ENCODE measurements around the gene AGPAT2.

Gene AGPAT2

DNA sequence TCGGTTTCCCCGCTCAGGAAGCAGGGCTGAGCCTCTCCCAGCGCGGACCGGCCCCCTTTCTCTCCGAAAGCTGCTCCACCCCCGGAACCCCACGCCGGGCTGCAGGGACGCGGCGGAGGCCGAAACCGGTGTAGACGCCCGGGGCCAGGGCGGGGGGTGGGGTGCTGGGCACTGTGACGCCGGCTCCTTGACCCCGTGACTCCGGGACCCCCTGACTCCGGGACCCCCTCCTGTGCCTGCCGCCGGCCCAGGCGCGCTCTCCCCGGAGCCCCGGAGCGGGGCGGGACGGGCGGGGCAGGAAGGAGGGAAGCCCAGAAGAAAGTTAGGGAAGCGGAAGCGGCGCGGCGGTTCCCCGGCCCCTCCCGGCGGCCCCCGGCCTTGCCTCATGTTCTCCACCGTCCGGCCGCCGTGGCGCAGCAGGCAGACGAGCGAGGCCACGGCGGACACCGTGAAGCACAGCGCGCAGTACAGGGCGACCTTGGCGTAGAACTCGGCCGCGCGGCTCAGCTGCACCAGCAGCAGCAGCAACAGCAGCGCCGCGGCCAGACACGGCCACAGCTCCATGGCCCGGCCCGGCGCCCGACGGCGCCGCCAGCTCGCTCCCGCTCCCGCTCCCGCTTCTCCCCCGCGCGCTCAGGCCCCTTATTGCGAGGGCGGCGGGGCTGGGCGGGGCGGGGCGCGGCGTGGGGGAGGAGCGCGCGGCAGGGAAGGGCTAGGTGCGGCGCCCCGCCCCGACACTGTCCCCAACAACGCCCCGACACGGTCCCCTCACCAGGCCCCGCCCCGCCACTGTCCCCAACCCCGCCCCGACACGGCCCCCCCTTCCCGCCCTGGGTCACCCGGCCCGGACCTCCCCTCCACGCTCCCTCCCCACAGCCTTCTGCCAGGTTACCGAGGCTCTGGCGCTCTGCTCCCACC lies at the start of gene AGPAT2:
Gene AGPAT2 (minus strand): TSS at position 664 of the 918 bp plus-strand sequence. CDS start 100 bp downstream, at position 564.
- DNase-seq, result peak in 15 of 58 donors; percentile 13 to 68 (median 33)

DNA sequence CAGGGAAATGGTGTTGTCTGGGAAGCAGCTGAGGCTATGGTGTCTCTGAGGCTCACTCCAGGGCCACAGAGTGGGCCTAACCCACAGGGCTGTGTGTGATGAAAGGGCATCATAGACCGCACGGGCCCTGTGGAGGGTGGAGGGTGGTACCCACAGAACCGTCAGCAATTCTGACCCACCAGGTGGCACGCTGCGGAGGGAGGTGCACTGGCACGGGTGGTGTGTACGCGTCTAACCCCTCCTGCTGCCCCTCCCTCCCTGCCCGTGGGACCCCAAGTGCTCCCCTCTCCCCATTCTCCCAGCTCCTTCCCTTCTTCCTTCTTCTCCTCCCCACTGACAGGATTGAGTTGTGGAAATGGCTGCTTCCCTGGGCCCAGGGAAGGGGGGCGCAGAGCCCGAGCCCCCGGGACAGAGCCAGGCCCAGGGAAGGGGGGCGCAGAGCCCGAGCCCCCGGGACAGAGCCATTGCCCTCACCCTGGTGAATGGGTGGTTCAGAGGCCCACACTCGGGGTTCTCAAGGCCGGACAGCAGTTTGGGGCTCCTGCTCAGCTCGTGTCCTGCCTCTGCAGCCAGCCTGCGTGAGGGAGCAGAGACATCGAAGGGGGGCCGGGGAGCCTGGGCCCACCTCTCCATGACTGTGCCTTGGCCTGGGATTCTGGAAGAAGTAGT lies 48.7 kb upstream of the AGPAT2 start:
- no peak for DNase-seq

GRCh38 chr9:136734837-136735496 lies 47.7 kb upstream of the AGPAT2 start:
- no peak for DNase-seq

- DNase-seq, result no peak
These were observed 46.4 kb upstream of the AGPAT2 start for GRCh38 chr9:136733611-136734010.

GRCh38 chr9:136732444-136733178 lies 45.4 kb upstream of the AGPAT2 start:
- no peak for DNase-seq

- no peak for DNase-seq
These were observed 42.7 kb upstream of the AGPAT2 start for GRCh38 chr9:136729926-136730325.

DNA sequence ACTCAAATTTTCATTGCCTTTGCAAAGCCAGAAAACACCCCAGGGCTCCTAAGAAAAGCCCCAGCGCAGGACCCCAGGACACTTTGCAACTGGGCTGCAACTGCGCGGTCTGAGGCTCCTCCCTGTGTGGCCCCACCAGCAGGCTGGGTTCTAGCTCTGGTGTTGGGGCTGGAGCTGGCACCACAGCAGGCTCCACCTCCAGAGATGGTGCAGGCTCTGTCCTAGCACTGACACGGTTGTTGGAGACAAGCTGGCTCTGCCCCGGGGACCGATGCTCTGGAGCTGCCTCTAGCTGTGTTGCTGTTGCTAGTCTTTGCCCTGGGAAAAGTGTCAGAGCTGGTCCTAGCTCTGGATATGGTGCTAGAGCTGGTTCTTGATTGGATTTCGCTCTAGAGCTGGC lies 41.9 kb upstream of the AGPAT2 start:
- peak in 1 of 58 donors; percentile 42 for DNase-seq

DNA sequence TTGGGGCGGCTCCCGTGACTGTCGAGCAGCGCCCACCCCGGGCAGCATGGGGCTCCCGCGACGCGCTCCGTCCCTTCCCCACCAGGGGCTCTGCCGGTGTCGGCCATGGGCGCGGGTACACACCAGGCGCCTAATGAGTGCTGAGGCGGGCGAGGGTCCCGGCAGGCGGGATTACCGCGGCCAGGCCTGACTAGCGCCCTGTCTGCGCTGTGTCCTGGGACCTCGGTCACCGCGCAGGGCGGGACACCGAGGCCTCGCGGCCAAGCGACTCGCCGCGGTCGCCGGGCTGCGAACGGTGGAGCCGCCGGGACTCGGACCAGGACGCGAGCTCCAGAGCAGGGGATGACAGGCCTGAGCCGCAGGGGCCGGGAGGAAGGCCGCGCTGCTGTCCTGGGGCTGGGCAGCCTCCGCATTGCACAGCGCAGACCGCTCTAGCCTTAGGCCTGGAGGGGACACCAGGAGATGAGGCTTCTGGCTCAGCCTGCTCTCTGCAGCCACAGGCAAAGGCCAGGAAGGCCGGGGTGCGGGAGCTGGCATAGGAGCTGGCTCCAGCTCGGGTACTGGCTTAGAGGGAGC lies 41.4 kb upstream of the AGPAT2 start:
- DNase-seq, result peak in 1 of 58 donors; percentile 13

DNA sequence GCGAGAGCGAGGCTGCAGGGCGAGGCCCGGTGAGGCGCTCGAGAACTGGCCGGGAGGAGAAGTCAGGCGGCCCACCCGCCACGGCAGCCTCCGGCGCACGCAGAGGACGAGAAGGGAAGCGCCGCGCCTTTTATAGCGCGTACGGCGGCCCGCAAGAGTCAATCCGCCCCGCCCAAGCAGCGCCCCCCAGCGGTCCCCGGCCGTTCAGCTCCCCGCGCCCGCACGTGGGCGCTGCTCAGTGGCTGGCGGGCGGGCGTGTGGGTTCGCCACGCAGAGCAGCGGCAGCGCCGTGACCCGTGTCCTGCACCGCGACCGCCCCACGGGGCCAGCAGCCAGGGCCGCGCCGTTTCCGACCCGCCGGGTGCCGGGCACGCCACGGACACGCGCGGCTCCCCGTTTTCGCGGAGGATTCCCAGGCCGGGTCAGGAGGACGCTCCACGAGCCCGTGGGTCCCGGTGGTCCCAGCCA lies 40.9 kb upstream of the AGPAT2 start:
- peak; percentile 30 to 90 (median 79) for DNase-seq

DNA sequence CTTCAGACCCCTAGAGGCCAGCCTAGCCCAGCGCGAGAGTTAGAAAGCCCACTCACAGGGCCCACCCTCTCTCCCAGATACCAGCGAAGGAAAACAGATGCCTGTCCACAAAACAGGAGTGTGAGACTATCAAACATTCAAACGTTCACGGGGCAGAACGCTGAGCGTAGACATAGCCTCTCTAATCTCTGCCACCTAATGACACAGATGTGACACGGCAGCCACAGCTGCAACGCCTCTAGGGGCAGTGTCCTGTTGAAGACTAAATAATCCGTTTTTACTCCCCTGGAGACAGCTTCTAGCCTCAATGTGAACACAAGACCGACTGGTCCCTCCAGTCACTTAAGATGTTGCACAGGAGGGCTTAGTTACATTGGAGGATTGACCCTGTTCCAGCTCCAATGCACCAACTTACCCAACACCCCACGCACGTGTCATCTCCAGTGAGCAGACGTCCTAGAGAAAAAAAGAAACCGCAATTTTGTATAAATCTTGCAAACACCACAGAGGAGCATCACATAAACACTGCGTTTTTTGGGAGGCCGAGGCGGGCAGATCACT lies 39.5 kb upstream of the AGPAT2 start:
- no peak for DNase-seq

- no peak for DNase-seq
These were observed 38.9 kb upstream of the AGPAT2 start for GRCh38 chr9:136726118-136726517.

DNA sequence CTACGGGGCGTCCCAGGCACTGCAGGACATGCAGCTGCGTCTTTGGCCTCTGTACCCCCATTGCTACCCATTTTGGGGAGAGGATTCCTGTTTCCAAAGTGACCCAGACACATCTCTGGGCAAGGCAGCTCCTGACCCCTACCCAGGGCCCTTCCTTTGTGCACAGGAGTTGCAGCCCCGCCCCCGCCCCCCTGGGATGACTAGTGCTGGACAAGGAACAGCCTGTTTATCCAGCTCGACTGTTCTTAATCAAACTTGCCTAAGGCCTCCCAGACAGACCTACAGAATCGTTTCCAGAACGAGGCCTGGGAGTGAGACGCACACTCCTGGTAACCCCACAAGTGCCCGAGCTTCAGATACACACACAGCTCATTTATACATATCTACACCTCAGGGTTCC lies 38.4 kb upstream of the AGPAT2 start:
- DNase-seq, result no peak

GRCh38 chr9:136724772-136725171 lies 37.5 kb upstream of the AGPAT2 start:
- DNase-seq, result no peak

GRCh38 chr9:136723989-136724388 lies 36.7 kb upstream of the AGPAT2 start:
- DNase-seq, result no peak

GRCh38 chr9:136723362-136723976 lies 36.2 kb upstream of the AGPAT2 start:
- DNase-seq, result no peak

DNA sequence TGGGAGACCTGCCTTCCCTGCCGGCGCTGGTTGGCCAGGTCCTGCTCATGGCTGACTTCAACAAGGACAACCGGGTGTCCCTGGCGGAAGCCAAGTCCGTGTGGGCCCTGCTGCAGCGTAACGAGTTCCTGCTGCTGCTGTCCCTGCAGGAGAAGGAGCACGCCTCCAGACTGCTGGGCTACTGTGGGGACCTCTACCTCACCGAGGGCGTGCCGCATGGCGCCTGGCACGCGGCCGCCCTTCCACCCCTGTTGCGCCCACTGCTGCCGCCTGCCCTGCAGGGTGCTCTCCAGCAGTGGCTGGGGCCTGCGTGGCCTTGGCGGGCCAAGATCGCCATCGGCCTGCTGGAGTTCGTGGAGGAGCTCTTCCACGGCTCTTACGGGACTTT lies 35.7 kb upstream of the AGPAT2 start:
- no peak for DNase-seq

DNA sequence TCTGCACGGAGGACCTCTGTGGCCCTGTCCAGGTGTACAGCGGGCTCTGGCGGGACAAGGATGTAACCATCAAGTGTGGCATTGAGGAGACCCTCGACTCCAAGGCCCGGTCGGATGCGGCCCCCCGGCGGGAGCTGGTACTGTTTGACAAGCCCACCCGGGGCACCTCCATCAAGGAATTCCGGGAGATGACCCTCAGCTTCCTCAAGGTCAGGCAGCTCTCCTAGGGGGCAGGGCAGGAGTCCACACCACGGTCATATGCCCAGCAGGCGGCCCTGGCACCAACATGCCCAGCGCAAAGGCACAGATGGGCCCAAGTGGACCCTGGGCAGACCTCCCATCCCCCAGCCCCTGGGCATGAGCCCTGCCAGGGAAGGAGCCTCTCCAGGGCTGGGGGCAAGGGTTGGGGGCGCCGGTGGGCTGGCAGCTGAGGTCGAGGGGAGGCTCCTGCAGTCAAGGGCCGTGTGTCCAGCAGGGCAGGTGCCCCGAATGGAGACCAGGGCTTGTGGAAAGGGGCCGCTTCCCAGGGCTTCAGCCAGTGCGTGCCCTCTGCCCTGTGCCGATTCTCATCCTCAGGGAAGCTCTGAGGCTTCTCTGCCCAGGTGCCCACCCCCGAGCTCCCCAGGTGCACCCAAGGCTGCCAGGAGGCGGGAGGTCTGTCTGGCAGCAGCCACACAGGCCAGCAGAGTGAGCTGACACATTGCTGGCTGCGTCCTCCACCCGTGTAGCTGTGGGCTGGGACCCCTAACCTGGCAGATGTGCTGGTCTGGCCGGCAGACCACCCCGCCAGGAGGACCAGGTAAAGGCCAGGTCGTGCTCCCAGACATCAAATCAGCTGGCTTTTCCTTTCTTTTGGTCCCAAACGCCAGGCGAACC lies 35.1 kb upstream of the AGPAT2 start:
- no peak for DNase-seq

GRCh38 chr9:136721339-136722092 lies 34.3 kb upstream of the AGPAT2 start:
- DNase-seq, result peak in 1 of 58 donors; percentile 39
